ENCODE measurements around the gene FAM171A2. TPM values are rescaled to one million over a fixed set of nuclear protein-coding genes. Genes with fewer than 3 reads are reported as not detected.
A peak's percentile ranks its signal among the peaks of the same experiment; 100 is the strongest.

The FAM171A2 gene
- total RNA-seq, 1 experiment from 2014 or later: 1.9 TPM

DNA sequence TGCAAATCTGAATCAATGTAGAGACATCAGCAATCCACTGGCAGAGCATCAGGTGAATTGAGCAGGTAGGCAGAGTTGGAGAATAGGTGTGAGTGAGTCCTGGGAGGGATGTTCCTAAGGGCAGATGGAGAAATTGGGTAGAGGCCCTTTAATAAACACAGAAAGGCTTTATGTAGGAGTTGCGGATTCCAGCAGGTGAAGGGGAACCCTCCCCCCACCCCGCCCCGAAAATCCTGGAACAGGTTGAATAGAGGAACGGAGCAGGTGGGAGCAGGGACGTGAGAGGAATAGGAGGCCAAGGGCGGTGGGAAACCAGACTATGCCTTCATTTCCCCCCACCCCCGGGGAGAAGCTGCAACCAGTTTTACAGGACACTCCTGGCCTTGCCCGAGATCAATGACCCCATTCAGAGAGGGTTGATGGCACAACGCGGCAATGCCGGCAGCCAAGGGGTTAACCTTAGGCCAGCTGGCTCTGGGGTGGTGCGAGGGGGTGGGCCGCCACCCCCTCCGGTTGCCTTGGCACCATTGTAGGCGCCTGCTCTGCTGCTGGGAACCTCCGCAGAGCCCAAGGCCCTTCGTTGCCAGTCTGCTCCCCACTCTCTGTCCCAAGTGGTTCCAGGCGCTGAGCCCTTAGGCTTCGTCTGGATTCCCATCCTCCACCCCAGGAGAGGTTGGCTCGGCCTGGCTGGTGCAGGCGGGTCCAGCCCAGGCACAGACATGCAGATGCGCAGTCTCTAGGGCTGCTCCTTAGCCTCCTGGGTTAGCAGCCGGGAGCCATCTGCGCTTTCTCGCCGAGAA lies 56.1 kb downstream of the FAM171A2 start:
- peak; percentile 45 for DNase-seq (ENCODE audit: low read depth)

DNA sequence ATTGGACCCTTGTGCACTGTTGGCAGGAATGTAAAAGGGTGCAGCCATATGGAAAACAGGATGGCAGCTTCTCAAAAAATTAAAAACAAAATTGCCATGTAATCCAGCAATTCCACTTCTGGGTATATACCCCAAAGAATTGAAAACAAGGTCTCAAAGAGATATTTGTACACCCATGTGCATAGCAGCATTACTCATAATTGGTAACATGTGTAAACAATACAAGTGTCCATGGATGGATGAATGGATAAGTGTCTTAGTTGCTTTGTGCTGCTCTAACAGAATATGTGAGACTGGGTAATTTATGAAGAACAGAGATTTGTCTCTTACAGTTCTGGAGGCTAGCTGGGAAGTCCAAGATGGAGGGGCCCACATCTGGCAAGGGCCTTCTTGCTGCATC lies 59.0 kb downstream of the FAM171A2 start:
- peak; percentile 31 for DNase-seq (ENCODE audit: low read depth)

Other genes starting within 250 kb of the FAM171A2 start
- 14.3 and 19.9 TPM in 2 replicates for gene HDAC5, start 240.2 kb downstream of the FAM171A2 start, total RNA-seq (2014; rRNA removed; shearing (Covaris generic))
- 7.3 and 9.9 TPM in 2 replicates for gene HROB, start 221.9 kb downstream of the FAM171A2 start, total RNA-seq (2014; rRNA removed; shearing (Covaris generic))
- gene ASB16, start 193.1 kb downstream of the FAM171A2 start, total RNA-seq (2014; rRNA removed; shearing (Covaris generic)): not detected in 2 replicates
- 19.4 and 25.0 TPM in 2 replicates for gene TMUB2, start 176.9 kb downstream of the FAM171A2 start, total RNA-seq (2014; rRNA removed; shearing (Covaris generic))
- gene ATXN7L3, start 164.0 kb downstream of the FAM171A2 start, total RNA-seq (2014; rRNA removed; shearing (Covaris generic)): 19.5 and 27.1 TPM in 2 replicates
- gene UBTF, start 144.2 kb downstream of the FAM171A2 start, total RNA-seq (2014; rRNA removed; shearing (Covaris generic)): 40.4 and 41.1 TPM in 2 replicates
- gene SLC4A1, start 95.7 kb downstream of the FAM171A2 start, total RNA-seq (2014; rRNA removed; shearing (Covaris generic)): not detected in 2 replicates
- gene RUNDC3A, start 55.3 kb downstream of the FAM171A2 start, total RNA-seq (2014; rRNA removed; shearing (Covaris generic)): 0.12 TPM in 1 of 2 replicates, not detected in the other
- 85.1 and 87.4 TPM in 2 replicates for gene SLC25A39, start 39.0 kb downstream of the FAM171A2 start, total RNA-seq (2014; rRNA removed; shearing (Covaris generic))
- gene GRN, start 18.6 kb downstream of the FAM171A2 start, total RNA-seq (2014; rRNA removed; shearing (Covaris generic)): 156 and 202 TPM in 2 replicates
- 0.36 and 0.68 TPM in 2 replicates for gene ITGA2B, start 25.8 kb upstream of the FAM171A2 start, total RNA-seq (2014; rRNA removed; shearing (Covaris generic))
- gene GPATCH8, start 139.6 kb upstream of the FAM171A2 start, total RNA-seq (2014; rRNA removed; shearing (Covaris generic)): 10.9 and 11.3 TPM in 2 replicates
- 4.7 and 6.6 TPM in 2 replicates for gene FZD2, start 193.6 kb upstream of the FAM171A2 start, total RNA-seq (2014; rRNA removed; shearing (Covaris generic))

Measured in RPMI7951 (cell line).